Liver (tissue), 9 donors: Measurements from ENCODE around the gene SPTLC2. TPM values are rescaled to one million over a fixed set of nuclear protein-coding genes. Genes with fewer than 3 reads are reported as not detected.

Experiments
- DNase-seq: peaks from one replicate; pipeline ENCODE4 v3.0.0-alpha.2; 2017; ENCODE audit warnings: low spot score
- H3K27ac ChIP-seq, 2 donors: one replicate each; pipeline ENCODE4 v1.7.0; 2013; ENCODE audit warnings: inconsistent platforms in 2 of 2, low read length in 2 of 2, control low read depth in 1 of 2, low read depth in 1 of 2, mild to moderate bottlenecking in 1 of 2
- H3K27me3 ChIP-seq, 4 donors: one replicate each; pipeline versions ENCODE4 v1.6.1 to v1.7.0; 2013; ENCODE audit warnings: low read length in 3 of 4, inconsistent platforms in 1 of 4, mild to moderate bottlenecking in 1 of 4, moderate library complexity in 1 of 4; ENCODE audit not compliant: control insufficient read depth in 4 of 4, insufficient read depth in 4 of 4
- H3K36me3 ChIP-seq, 4 donors: one replicate each; pipeline versions ENCODE4 v1.6.1 to v1.7.0; 2013; ENCODE audit warnings: low read length in 3 of 4, mild to moderate bottlenecking in 3 of 4, low read depth in 1 of 4, moderate library complexity in 1 of 4; ENCODE audit not compliant: control insufficient read depth in 4 of 4, insufficient read depth in 3 of 4
- H3K4me1 ChIP-seq, 4 donors: one replicate each; pipeline versions ENCODE4 v1.6.1 to v1.7.0; 2013; ENCODE audit warnings: low read length in 3 of 4, mild to moderate bottlenecking in 3 of 4, moderate library complexity in 1 of 4; ENCODE audit not compliant: control insufficient read depth in 4 of 4, insufficient read depth in 4 of 4
- H3K4me3 ChIP-seq, 3 donors: one replicate each; pipeline versions ENCODE4 v1.6.1 to v1.7.0; 2013; ENCODE audit warnings: low read length in 3 of 3, control low read depth in 1 of 3, low read depth in 1 of 3, mild to moderate bottlenecking in 1 of 3
- H3K9ac ChIP-seq, 2 donors: one replicate each; pipeline ENCODE4 v1.7.0; 2013; ENCODE audit warnings: low read length in 2 of 2, mild to moderate bottlenecking in 2 of 2, moderate library complexity in 2 of 2, control low read depth in 1 of 2, low read depth in 1 of 2
- H3K9me3 ChIP-seq, 4 donors: one replicate each; pipeline versions ENCODE4 v1.6.1 to v1.7.0; 2013; ENCODE audit warnings: low read length in 3 of 4; ENCODE audit not compliant: control insufficient read depth in 4 of 4
- ATF3 ChIP-seq: IDR thresholded peaks from 2 replicates; pipeline ENCODE4 v1.6.1; 2016; ENCODE audit warnings: antibody characterized with exemption
- CTCF ChIP-seq: fragments of 150-350 bp; IDR thresholded peaks from 2 replicates; pipeline ENCODE4 v1.5.1; 2017; ENCODE audit warnings: improper control_type of control experiment, low read depth, low read length; ENCODE audit not compliant: missing input control
- FOXA1 ChIP-seq: IDR thresholded peaks from 2 replicates; pipeline ENCODE4 v1.6.1; 2016; ENCODE audit warnings: antibody characterized with exemption
- FOXA2 ChIP-seq: IDR thresholded peaks from 2 replicates; pipeline ENCODE4 v1.6.1; 2016; ENCODE audit warnings: antibody characterized with exemption
- HNF4A ChIP-seq, 2 donors: conservative IDR thresholded peaks; 2 replicates each; pipeline ENCODE4 v1.6.1; 2016; ENCODE audit warnings: antibody characterized with exemption in 2 of 2, mild to moderate bottlenecking in 2 of 2
- HNF4G ChIP-seq: IDR thresholded peaks from 2 replicates; pipeline ENCODE4 v1.6.1; 2016; ENCODE audit warnings: antibody characterized with exemption
- MAX ChIP-seq: IDR thresholded peaks from 2 replicates; pipeline ENCODE4 v1.6.1; 2016; ENCODE audit warnings: antibody characterized with exemption
- NR2F2 ChIP-seq: IDR thresholded peaks from 2 replicates; pipeline ENCODE4 v1.6.1; 2016; ENCODE audit warnings: antibody characterized with exemption
- RAD21 ChIP-seq, 2 donors: IDR thresholded peaks; 2 replicates each; pipeline ENCODE4 v1.6.1; 2016; ENCODE audit warnings: antibody characterized with exemption in 2 of 2, mild to moderate bottlenecking in 2 of 2
- REST ChIP-seq: IDR thresholded peaks from 2 replicates; pipeline ENCODE4 v1.6.1; 2016; ENCODE audit warnings: antibody characterized with exemption, mild to moderate bottlenecking
- SP1 ChIP-seq: IDR thresholded peaks from 2 replicates; pipeline ENCODE4 v1.6.1; 2018; ENCODE audit warnings: antibody characterized with exemption, mild to moderate bottlenecking
- TAF1 ChIP-seq: conservative IDR thresholded peaks from 2 replicates; pipeline ENCODE4 v1.6.1; 2016; ENCODE audit warnings: antibody characterized with exemption, mild to moderate bottlenecking
- YY1 ChIP-seq: IDR thresholded peaks from 2 replicates; pipeline ENCODE4 v1.6.1; 2016; ENCODE audit warnings: antibody characterized with exemption, mild to moderate bottlenecking
- ZBTB33 ChIP-seq: IDR thresholded peaks from 2 replicates; pipeline ENCODE4 v1.6.1; 2016; ENCODE audit warnings: antibody characterized with exemption
- WGBS: extraction: QIAGEN DNeasy Blood & Tissue Kit; methylation state at CpG from one replicate; pipeline ENCODE4 v1.1.7; 2013; 5-methylcytosine and 5-hydroxymethylcytosine counted together
- polyA plus RNA-seq, 2 donors: library from polyadenylated mRNA; stranded (reverse) in 1 of 2; unstranded in 1 of 2; fragments of 200-250 nt in 1 of 2; fragments of >200 nt in 1 of 2; fragmentation: Nextera tagmentation in 1 of 2; extraction: Ambion mirVana in 1 of 2; gene quantifications; one replicate each; pipeline versions ENCODE4 v1.2.1 to v1.2.3, GENCODE V29; 2013 to 2015
- total RNA-seq, 2 donors: library from RNA; depleted of rRNA; stranded (reverse); fragments of >200 nt; gene quantifications; one replicate each; pipeline ENCODE4 v1.2.3, GENCODE V29; 2014
- donor health status: healthy.
- donor health status: healthy.
- donor health status: healthy.
- donor health status: healthy.
- donor health status: healthy.

Gene SPTLC2
- total and polyA plus RNA-seq, 4 donors = 3.9 to 19.2 (median 9.9) TPM

- Histone ChIP-seq H3K4me1 (peaks cover 7 to 15% (median 14%) of the 10 kb centered on the region in 4 donors), H3K27ac (no peak overlapping the region), H3K4me3 (no peak overlapping the region), H3K36me3 (no peaks in the 10 kb centered on the region), H3K9me3 (no peaks in the 10 kb centered on the region), H3K9ac (no peak overlapping the region), H3K27me3 (peaks cover 2 to 17% (median 5%) of the 10 kb centered on the region in 4 donors)
- no peak for DNase-seq
- 89% methylated on average over 7 of the region's 7 CpGs for WGBS
- TF ChIP-seq FOXA2 (no peak), FOXA1 (no peak), HNF4A (conservative IDR thresholded peaks at IDR 0.05) (no peak), ZBTB33 (no peak), SP1 (no peak), REST (no peak), HNF4G (no peak), YY1 (no peak), ATF3 (no peak), RAD21 (IDR thresholded peaks at IDR 0.05) (no peak), CTCF (no peak), MAX (no peak)
These were observed 121.1 kb downstream of the SPTLC2 start for GRCh38 chr14:77495334-77495733.

DNA sequence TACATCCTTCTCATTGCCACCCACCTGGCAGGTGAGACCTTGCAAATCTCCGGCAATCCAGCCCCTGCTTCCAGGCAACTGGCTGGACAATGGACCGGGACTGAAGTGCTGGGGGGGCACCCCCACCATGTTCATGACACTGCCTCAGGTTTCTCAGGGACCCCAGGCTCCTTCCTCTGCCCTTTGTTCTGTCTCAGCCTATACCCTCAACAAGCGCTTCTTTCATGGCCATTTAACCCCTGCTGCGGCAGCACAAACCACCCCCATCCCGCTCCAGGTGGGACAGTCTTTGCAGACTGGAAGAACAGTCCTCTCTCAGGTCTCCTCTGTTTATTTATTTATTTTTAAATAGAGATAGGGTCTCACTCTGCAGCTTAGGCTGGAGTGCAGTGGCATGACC is 125.4 kb downstream of the SPTLC2 start:
- H3K27me3 ChIP-seq = no peaks in the 10 kb centered on the region
- WGBS = 92% methylated on average over 5 of the region's 5 CpGs
- TF ChIP-seq NR2F2 (no peak), RAD21 (IDR thresholded peaks at IDR 0.05) (no peak), ZBTB33 (no peak), TAF1 (no peak)
- H3K36me3 ChIP-seq = no peaks in the 10 kb centered on the region
- no peak for DNase-seq
- no peak overlapping the region for H3K27ac ChIP-seq
- H3K4me3 ChIP-seq = no peak overlapping the region
- no peak overlapping the region for H3K9ac ChIP-seq
- H3K4me1 ChIP-seq = no peaks in the 10 kb centered on the region
- H3K9me3 ChIP-seq = no peaks in the 10 kb centered on the region
